Loucy (cell line): ENCODE data around the gene ARHGAP35.

Experiments used
- H2AFZ ChIP-seq: fragments of 200-600 bp; sonication (generic); 2 replicates; pipeline ENCODE4 v1.6.0; 2016; ENCODE audit warnings: antibody characterized with exemption, mild to moderate bottlenecking, low read length, moderate library complexity
- H3F3A ChIP-seq: fragments of 200-600 bp; 2 replicates; pipeline ENCODE4 v1.6.0; 2016; ENCODE audit warnings: antibody characterized with exemption, low read depth, mild to moderate bottlenecking
- H3K27me3 ChIP-seq: fragments of 200-600 bp; sonication (generic); 2 replicates; pipeline ENCODE4 v1.6.1; 2014; ENCODE audit warnings: low read length, mild to moderate bottlenecking; ENCODE audit not compliant: insufficient read depth, poor library complexity, severe bottlenecking
- H3K36me3 ChIP-seq: fragments of 200-600 bp; sonication (generic); 2 replicates; pipeline ENCODE4 v1.6.1; 2016; ENCODE audit warnings: low read length; ENCODE audit not compliant: insufficient read depth
- H3K4me1 ChIP-seq: fragments of 200-600 bp; sonication (generic); 2 replicates; pipeline ENCODE4 v1.5.1; 2014; ENCODE audit warnings: low read length, mild to moderate bottlenecking; ENCODE audit not compliant: insufficient read depth, poor library complexity, severe bottlenecking
- H3K4me2 ChIP-seq: fragments of 200-600 bp; sonication (generic); 2 replicates; pipeline ENCODE4 v1.6.0; 2014; ENCODE audit warnings: antibody characterized with exemption, low read length, low read depth, mild to moderate bottlenecking; ENCODE audit not compliant: poor library complexity, severe bottlenecking
- H3K4me3 ChIP-seq: fragments of 200-600 bp; sonication (generic); 2 replicates; pipeline ENCODE4 v1.5.1; 2014; ENCODE audit warnings: low read length, mild to moderate bottlenecking, mixed read lengths; ENCODE audit not compliant: poor library complexity, severe bottlenecking
- H3K79me2 ChIP-seq: fragments of 200-600 bp; sonication (generic); 2 replicates; pipeline ENCODE4 v1.6.1; 2014; ENCODE audit warnings: low read length; ENCODE audit not compliant: insufficient read depth
- H3K9ac ChIP-seq: fragments of 200-600 bp; sonication (generic); 2 replicates; pipeline ENCODE4 v1.6.0; 2014; ENCODE audit warnings: mild to moderate bottlenecking, low read depth, low read length, moderate library complexity; ENCODE audit not compliant: poor library complexity, severe bottlenecking
- H3K9me2 ChIP-seq: fragments of 200-600 bp; sonication (generic); replicated peaks from 2 replicates; pipeline ENCODE4 v1.6.1; 2016; ENCODE audit warnings: low read depth, low read length, mixed read lengths
- H3K9me3 ChIP-seq: fragments of 200-600 bp; sonication (generic); 2 replicates; pipeline ENCODE4 v1.6.1; 2014; ENCODE audit warnings: mild to moderate bottlenecking, antibody characterized with exemption, low read length, low read depth; ENCODE audit not compliant: insufficient read depth
- H4K20me1 ChIP-seq: fragments of 200-600 bp; sonication (generic); 2 replicates; pipeline ENCODE4 v1.6.0; 2014; ENCODE audit warnings: antibody characterized with exemption, low read length, mild to moderate bottlenecking; ENCODE audit not compliant: insufficient read depth, poor library complexity, severe bottlenecking
- CTCF ChIP-seq: fragments of 200-600 bp; sonication (generic); conservative IDR thresholded peaks from 2 replicates; pipeline ENCODE4 v1.5.1; 2014; ENCODE audit warnings: mild to moderate bottlenecking, antibody characterized with exemption, low read length
- EZH2phosphoT487 ChIP-seq: fragments of 200-600 bp; IDR thresholded peaks from 2 replicates; pipeline ENCODE4 v1.6.1; 2018; ENCODE audit warnings: antibody characterized with exemption, mild to moderate bottlenecking, moderate library complexity, borderline replicate concordance

Gene ARHGAP35

GRCh38 chr19:46901701-46902401, 41.1 kb downstream of the ARHGAP35 start:
- Histone ChIP-seq H3K9me3 (no peaks in the 10 kb centered on the region), H3K4me2 (no peak overlapping the region), H3K79me2 (peaks cover 90% of the 10 kb centered on the region), H3K9ac (no peak overlapping the region), H3K4me1 (peaks cover 4% of the 10 kb centered on the region), H3K9me2 (no peaks in the 10 kb centered on the region), H2AFZ (no peak overlapping the region), H4K20me1 (peaks cover 22% of the 10 kb centered on the region), H3K4me3 (no peak overlapping the region), H3K27me3 (no peaks in the 10 kb centered on the region), H3K36me3 (no peaks in the 10 kb centered on the region), H3F3A (no peaks in the 10 kb centered on the region)
- TF ChIP-seq EZH2phosphoT487, result no peak
- TF ChIP-seq CTCF, result no peak

GRCh38 chr19:46902402-46902766, 41.6 kb downstream of the ARHGAP35 start:
- no peaks in the 10 kb centered on the region for H3K9me3 ChIP-seq
- H3K79me2 ChIP-seq, result peaks cover 85% of the 10 kb centered on the region
- H3K9me2 ChIP-seq, result no peaks in the 10 kb centered on the region
- no peak overlapping the region for H3K4me2 ChIP-seq
- no peaks in the 10 kb centered on the region for H3K36me3 ChIP-seq
- no peak for TF ChIP-seq CTCF
- TF ChIP-seq EZH2phosphoT487, result no peak
- H3K4me3 ChIP-seq, result no peak overlapping the region
- H3K27me3 ChIP-seq, result no peaks in the 10 kb centered on the region
- H4K20me1 ChIP-seq, result peaks cover 22% of the 10 kb centered on the region
- H3F3A ChIP-seq, result no peaks in the 10 kb centered on the region
- H3K4me1 ChIP-seq, result peaks cover 4% of the 10 kb centered on the region
- H2AFZ ChIP-seq, result no peak overlapping the region
- no peak overlapping the region for H3K9ac ChIP-seq

GRCh38 chr19:46903458-46903857, 42.7 kb downstream of the ARHGAP35 start:
- Histone ChIP-seq H4K20me1 (peaks cover 27% of the 10 kb centered on the region), H3K4me1 (peaks cover 4% of the 10 kb centered on the region)

More at GRCh38 chr19:46903458-46903857, 42.7 kb downstream of the ARHGAP35 start:
- no peak for TF ChIP-seq CTCF
- no peak for TF ChIP-seq EZH2phosphoT487
- Histone ChIP-seq H3K9ac (no peak overlapping the region), H3K4me2 (no peak overlapping the region), H3K79me2 (peaks cover 84% of the 10 kb centered on the region), H3K27me3 (no peaks in the 10 kb centered on the region), H3K9me2 (no peaks in the 10 kb centered on the region), H3K9me3 (no peaks in the 10 kb centered on the region), H3K4me3 (no peak overlapping the region), H3K36me3 (no peaks in the 10 kb centered on the region), H3F3A (no peaks in the 10 kb centered on the region), H2AFZ (no peak overlapping the region)
